ENCODE results near the gene CDHR3.

- TF ChIP-seq CTCF (IDR thresholded peaks at IDR 0.05) (no peak), EZH2 (IDR thresholded peaks at IDR 0.05) (no peak)
Observed at GRCh38 chr7:105924945-105925344, 38.1 kb upstream of the CDHR3 start.

All from neural progenitor cell (in vitro differentiated cells).